Lower lobe of right lung (tissue), 2 donors: ENCODE data around the gene ANGPTL3. TPM values are rescaled to one million over a fixed set of nuclear protein-coding genes. Genes with fewer than 3 reads are reported as not detected.

Experiments
- ATAC-seq, 2 donors: fragments of 200-7000 bp; cut with Tn5 transposase; one replicate each; pipeline ENCODE4 v1.9.1; 2020 to 2022; ENCODE audit warnings: mild to moderate bottlenecking in 2 of 2, moderate library complexity in 2 of 2
- DNase-seq: peaks from one replicate; pipeline ENCODE4 v3.0.0-alpha.2; 2020
- H3K27ac ChIP-seq: fragments of 200-600 bp; one replicate; pipeline ENCODE4 v1.8.0; 2022
- H3K27me3 ChIP-seq: fragments of 200-600 bp; one replicate; pipeline ENCODE4 v1.8.0; 2022; ENCODE audit warnings: low read depth
- H3K36me3 ChIP-seq: fragments of 200-600 bp; one replicate; pipeline ENCODE4 v1.8.0; 2022; ENCODE audit warnings: mild to moderate bottlenecking
- H3K4me1 ChIP-seq: fragments of 200-600 bp; one replicate; pipeline ENCODE4 v1.8.0; 2022
- H3K4me3 ChIP-seq: fragments of 200-600 bp; one replicate; pipeline ENCODE4 v1.8.0; 2022; ENCODE audit warnings: mild to moderate bottlenecking
- H3K9me3 ChIP-seq: fragments of 200-600 bp; one replicate; pipeline ENCODE4 v1.8.0; 2022
- CTCF ChIP-seq: fragments of 200-600 bp; IDR thresholded peaks from one replicate; pipeline ENCODE4 v1.8.0; 2022; ENCODE audit warnings: antibody characterized with exemption, mild to moderate bottlenecking
- intact Hi-C: fragments of 100-400 bp; cut with DNase I; formaldehyde crosslinking; loops from one replicate; pipeline ENCODE4 v1.11.0; 2022
- total RNA-seq: library from RNA; stranded (reverse); fragmentation: NEBNext Ultra II Directional; extraction: Animal tissue kit (Norgen Biotek cat#: 25700); gene quantifications from one replicate; pipeline ENCODE4 v1.2.1, GENCODE V29; 2021
- donor health status: DM: no; HTN: yes; CAD: no; lungs with severe emphysema.

ANGPTL3 gene
- total RNA-seq, 1 donor from 2014 or later = not detected

- ATAC-seq (no peak), DNase-seq (no peak)
- H3K27me3 ChIP-seq = no peaks in the 10 kb centered on the region
- H3K4me1 ChIP-seq = no peaks in the 10 kb centered on the region
- H3K36me3 ChIP-seq = peaks cover 26% of the 10 kb centered on the region
- no peaks in the 10 kb centered on the region for H3K9me3 ChIP-seq
- TF ChIP-seq CTCF = no peak
- no peak overlapping the region for H3K27ac ChIP-seq
- H3K4me3 ChIP-seq = no peak overlapping the region
- intact Hi-C loops = no loop called here
Measured at GRCh38 chr1:62637392-62638105, 40.2 kb downstream of the ANGPTL3 start.

- no peak for ATAC-seq
- Histone ChIP-seq H3K4me3 (no peak overlapping the region), H3K4me1 (no peaks in the 10 kb centered on the region), H3K9me3 (no peaks in the 10 kb centered on the region), H3K27me3 (no peaks in the 10 kb centered on the region), H3K36me3 (peaks cover 22% of the 10 kb centered on the region), H3K27ac (no peak overlapping the region)
- no peak for TF ChIP-seq CTCF
- no peak for DNase-seq
- intact Hi-C loops = loop anchor here (10.0 kb wide), 1 partner anchor 102 kb away; no protein-coding TSS in a partner anchor
Measured at GRCh38 chr1:62643283-62643682, 46.0 kb downstream of the ANGPTL3 start.

- intact Hi-C loops = no loop called here
Measured at GRCh38 chr1:62652387-62652786, 55.1 kb downstream of the ANGPTL3 start.

GRCh38 chr1:62654744-62655143, 57.4 kb downstream of the ANGPTL3 start:
- no peak overlapping the region for H3K27ac ChIP-seq
- intact Hi-C loops = no loop called here
- H3K36me3 ChIP-seq = peaks cover 11% of the 10 kb centered on the region
- TF ChIP-seq CTCF = no peak
- no peak overlapping the region for H3K4me3 ChIP-seq
- no peaks in the 10 kb centered on the region for H3K27me3 ChIP-seq
- no peaks in the 10 kb centered on the region for H3K9me3 ChIP-seq
- DNase-seq (no peak), ATAC-seq (no peak)
- H3K4me1 ChIP-seq = no peaks in the 10 kb centered on the region

More at GRCh38 chr1:62652387-62652786, 55.1 kb downstream of the ANGPTL3 start:
- ATAC-seq (no peak), DNase-seq (no peak)
- no peak overlapping the region for H3K4me3 ChIP-seq
- peaks cover 12% of the 10 kb centered on the region for H3K36me3 ChIP-seq
- TF ChIP-seq CTCF = no peak
- H3K9me3 ChIP-seq = no peaks in the 10 kb centered on the region
- no peak overlapping the region for H3K27ac ChIP-seq
- H3K4me1 ChIP-seq = no peaks in the 10 kb centered on the region
- H3K27me3 ChIP-seq = no peaks in the 10 kb centered on the region

Other genes with a start within 250 kb of the ANGPTL3 start
- gene USP1, start 160.5 kb upstream of the ANGPTL3 start, total RNA-seq = 22.3 TPM
- 36.5 TPM for gene DOCK7, start 90.9 kb downstream of the ANGPTL3 start, total RNA-seq
- 14.0 TPM for gene ATG4C, start 186.6 kb downstream of the ANGPTL3 start, total RNA-seq